PC-3 (cell line): Measurements from ENCODE around the gene RBAK.

Experiments used
- CTCF ChIP-seq: fragments of 300-600 bp; sonication (generic); conservative IDR thresholded peaks from 2 replicates; pipeline ENCODE4 v1.5.1; 2017; ENCODE audit warnings: antibody characterized with exemption, low read depth, mild to moderate bottlenecking, low read length
- EZH2 ChIP-seq: fragments of 300-600 bp; sonication (generic); IDR thresholded peaks from one replicate; pipeline ENCODE4 v1.6.1; 2017; ENCODE audit warnings: antibody characterized with exemption, mild to moderate bottlenecking, low read length; ENCODE audit not compliant: unreplicated experiment
- EZH2phosphoT487 ChIP-seq: fragments of 300-600 bp; sonication (generic); IDR thresholded peaks from 2 replicates; pipeline ENCODE4 v1.6.1; 2018; ENCODE audit warnings: mild to moderate bottlenecking, antibody characterized with exemption, low read length, borderline replicate concordance

- no peak for TF ChIP-seq EZH2
- no peak for TF ChIP-seq CTCF
- no peak for TF ChIP-seq EZH2phosphoT487
Observed at GRCh38 chr7:5082806-5083205, 37.1 kb downstream of the RBAK start.
